WI38 (cell line): ENCODE data around the gene LAIR2.
A peak's percentile ranks its signal among the peaks of the same experiment; 100 is the strongest.

Source experiments
- H3K4me3 ChIP-seq: 2 replicates; pipeline ENCODE4 v1.5.1; 2011; ENCODE audit warnings: low read depth, mild to moderate bottlenecking, control low read depth, low read length
- TF ChIP-seq, protein P1 (sequence below): IDR thresholded peaks from 2 replicates; pipeline ENCODE4 v1.5.1; 2012; ENCODE audit warnings: low read depth, mild to moderate bottlenecking, control low read depth, low read length

LAIR2 gene

DNA sequence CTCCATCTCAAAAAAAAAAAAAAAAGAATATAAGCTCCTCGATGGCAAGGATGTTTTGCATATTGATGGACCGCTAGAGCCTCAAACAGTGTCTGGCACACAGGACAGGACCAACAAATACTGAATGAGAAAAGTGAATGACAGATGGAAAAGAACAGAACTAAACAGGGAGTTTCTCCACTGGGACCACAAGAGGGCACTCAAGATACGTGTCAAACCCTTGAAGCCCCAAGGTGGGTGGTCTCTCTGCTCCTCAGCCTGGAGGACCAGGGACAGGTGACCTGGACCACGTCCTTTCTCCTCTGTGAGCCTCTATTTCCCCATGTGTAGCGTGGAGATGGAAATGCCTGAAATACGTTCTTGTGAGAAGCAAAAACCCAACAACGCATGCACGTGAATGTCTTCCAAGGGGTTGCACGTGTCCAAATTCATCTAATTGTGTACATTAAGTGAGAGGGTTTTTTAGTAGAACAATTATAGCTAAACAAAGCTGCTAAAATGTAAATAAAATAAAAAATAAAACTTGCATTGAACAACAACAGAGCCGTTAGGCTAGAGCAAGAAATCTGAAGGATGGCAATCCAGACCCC, 23.9 kb upstream of the LAIR2 start:
- H3K4me3 ChIP-seq = no peak overlapping the region
- TF ChIP-seq, protein P1, sequence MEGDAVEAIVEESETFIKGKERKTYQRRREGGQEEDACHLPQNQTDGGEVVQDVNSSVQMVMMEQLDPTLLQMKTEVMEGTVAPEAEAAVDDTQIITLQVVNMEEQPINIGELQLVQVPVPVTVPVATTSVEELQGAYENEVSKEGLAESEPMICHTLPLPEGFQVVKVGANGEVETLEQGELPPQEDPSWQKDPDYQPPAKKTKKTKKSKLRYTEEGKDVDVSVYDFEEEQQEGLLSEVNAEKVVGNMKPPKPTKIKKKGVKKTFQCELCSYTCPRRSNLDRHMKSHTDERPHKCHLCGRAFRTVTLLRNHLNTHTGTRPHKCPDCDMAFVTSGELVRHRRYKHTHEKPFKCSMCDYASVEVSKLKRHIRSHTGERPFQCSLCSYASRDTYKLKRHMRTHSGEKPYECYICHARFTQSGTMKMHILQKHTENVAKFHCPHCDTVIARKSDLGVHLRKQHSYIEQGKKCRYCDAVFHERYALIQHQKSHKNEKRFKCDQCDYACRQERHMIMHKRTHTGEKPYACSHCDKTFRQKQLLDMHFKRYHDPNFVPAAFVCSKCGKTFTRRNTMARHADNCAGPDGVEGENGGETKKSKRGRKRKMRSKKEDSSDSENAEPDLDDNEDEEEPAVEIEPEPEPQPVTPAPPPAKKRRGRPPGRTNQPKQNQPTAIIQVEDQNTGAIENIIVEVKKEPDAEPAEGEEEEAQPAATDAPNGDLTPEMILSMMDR = peak; percentile 65

DNA sequence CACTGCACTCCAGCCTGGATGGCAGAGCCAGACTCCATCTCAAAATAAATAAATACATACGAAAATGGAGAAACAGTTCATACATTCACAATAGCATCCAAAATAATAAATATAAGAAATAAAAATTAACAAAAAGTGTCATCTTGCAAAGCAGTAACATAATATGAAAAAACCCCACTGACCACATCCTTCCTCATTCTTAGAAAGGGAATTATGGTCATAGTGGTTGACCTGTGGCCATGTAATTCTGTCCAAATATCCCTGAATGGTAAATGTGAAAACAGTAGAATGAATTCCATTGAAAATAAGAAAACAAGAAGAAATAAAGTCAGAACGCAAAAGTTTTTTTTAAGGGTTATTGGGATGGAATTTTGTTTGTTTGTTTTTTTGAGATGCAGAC, 22.6 kb upstream of the LAIR2 start:
- TF ChIP-seq, protein P1 = no peak
- H3K4me3 ChIP-seq = no peak overlapping the region

DNA sequence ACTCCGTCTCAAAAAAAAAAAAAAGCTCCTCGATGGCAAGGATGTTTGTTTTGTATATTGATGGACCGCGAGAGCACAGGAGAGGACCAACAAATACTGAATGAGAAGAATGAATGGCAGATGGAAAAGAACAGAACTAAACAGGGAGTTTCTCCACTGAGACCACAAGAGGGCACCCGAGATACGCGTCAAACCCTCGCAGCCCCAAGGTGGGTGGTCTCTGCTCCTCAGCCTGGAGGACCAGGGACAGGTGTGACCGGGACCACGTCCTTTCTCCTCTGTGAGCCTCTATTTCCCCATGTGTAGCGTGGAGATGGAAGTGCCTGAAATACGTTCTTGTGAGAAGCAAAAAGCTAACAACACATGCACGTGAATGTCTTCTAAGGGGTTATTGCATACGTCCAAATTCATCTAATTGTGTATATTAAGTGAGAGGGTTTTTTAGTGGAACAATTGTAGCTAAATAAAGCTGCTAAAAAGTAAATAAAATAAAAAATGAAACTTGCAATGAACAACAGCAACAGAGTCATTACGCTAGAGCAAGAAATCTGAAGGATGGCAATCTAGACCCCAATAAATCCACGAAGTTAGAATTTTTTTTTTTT, 21.2 kb upstream of the LAIR2 start:
- TF ChIP-seq, protein P1 = peak; percentile 82
- H3K4me3 ChIP-seq = no peak overlapping the region

DNA sequence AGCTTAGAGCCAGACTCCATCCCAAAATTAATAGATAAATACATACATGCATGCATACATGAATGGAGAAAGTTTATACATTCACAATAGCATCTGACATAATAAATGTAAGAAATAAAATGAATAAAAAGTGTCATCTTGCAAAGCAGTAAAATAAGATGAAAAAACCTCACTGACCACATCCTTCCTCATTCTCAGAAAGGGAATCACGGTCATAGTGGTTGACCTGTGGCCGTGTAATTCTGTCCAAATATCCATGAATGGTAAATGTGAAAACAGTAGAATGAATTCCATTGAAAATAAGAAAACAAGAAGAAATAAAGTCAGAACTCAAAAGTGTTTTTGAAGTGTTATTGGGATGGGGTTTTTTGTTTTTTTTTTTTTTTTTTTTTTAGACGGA, 19.7 kb upstream of the LAIR2 start:
- H3K4me3 ChIP-seq = no peak overlapping the region
- TF ChIP-seq, protein P1 = no peak

DNA sequence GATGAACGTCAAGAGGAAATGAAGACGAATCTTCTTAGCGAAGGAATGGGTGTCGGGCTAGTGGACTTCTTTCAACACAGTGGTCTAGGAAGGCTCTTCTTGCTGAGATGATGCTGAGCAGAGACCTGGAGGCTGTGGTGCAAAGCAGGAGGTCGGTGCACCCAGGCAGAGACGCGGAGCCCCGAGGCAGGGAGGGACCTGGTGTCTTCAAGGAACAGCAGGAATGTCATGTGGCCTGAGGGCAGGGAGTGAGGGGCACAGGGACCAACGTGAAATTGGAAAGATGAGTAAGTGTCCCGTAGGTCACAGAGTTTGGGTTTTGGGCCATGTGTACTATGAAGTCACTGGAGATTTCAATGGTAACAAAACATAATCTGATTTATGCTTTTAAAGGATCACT, 18.2 kb upstream of the LAIR2 start:
- no peak overlapping the region for H3K4me3 ChIP-seq
- TF ChIP-seq, protein P1 = no peak

DNA sequence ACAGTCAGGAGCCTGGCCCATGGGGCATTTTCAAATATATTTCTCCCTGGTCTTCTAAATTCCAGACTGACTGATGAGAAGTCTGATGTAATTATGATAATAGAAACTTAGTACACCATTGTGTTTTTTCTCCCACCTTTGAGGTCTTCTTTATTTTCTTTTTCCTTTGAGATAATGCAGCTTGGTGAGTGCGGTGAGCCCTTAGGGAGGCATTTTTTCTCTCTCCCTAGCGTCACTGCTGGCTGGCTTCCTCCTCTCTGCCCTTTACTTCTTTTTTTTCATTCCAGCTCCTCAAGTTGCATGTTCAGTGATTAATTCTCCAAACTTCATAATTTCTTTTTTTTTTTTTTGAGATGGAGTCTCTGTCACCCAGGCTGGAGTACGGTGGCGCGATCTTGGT, 16.8 kb upstream of the LAIR2 start:
- TF ChIP-seq, protein P1 = no peak
- H3K4me3 ChIP-seq = no peak overlapping the region

DNA sequence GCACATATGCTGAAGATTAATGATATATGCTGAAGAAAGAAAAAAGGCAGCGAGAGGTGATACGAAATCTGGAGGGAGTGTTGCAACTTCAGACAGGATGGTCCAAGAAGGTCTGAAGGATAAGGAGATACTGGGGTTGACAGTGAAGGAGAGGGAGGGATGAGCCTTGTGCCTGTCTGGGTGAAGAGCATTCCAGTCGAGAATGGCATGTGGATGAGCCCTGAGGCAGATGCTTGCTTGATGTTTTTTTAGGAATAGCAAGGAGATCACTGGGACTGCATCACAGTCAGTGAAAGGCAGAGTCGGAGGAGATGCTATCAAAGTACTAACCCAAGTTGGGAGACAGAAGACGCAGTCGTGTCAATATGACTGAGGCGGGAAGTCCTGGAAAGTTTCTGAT, 13.3 kb upstream of the LAIR2 start:
- TF ChIP-seq, protein P1 = no peak
- H3K4me3 ChIP-seq = no peak overlapping the region
